ELR (cell line): ENCODE measurements around the gene DHODH.

Experiments
- DNase-seq: peaks from one replicate; pipeline ENCODE4 v3.0.0-alpha.2; 2015; ENCODE audit warnings: low read depth

The DHODH gene

GRCh38 chr16:72013888-72014581, 5.5 kb downstream of the DHODH start:
- DNase-seq: no peak

- no peak for DNase-seq
These were observed 6.1 kb downstream of the DHODH start for GRCh38 chr16:72014675-72015074.

GRCh38 chr16:72015124-72015523, 6.6 kb downstream of the DHODH start:
- DNase-seq: no peak

GRCh38 chr16:72018470-72018869, 9.9 kb downstream of the DHODH start:
- DNase-seq: no peak

GRCh38 chr16:72021043-72021442, 12.5 kb downstream of the DHODH start:
- no peak for DNase-seq

- no peak for DNase-seq
These were observed 13.6 kb downstream of the DHODH start for GRCh38 chr16:72022127-72022526.

- DNase-seq: no peak
These were observed 15.4 kb downstream of the DHODH start for GRCh38 chr16:72023962-72024361.

GRCh38 chr16:72024862-72025382, 16.4 kb downstream of the DHODH start:
- DNase-seq: no peak

- DNase-seq: no peak
These were observed 17.0 kb downstream of the DHODH start for GRCh38 chr16:72025404-72026114.

- no peak for DNase-seq
These were observed 19.3 kb downstream of the DHODH start for GRCh38 chr16:72027669-72028378.

- DNase-seq: no peak
These were observed 21.2 kb downstream of the DHODH start for GRCh38 chr16:72029567-72030271.

GRCh38 chr16:72033437-72033836, 24.9 kb downstream of the DHODH start:
- DNase-seq: no peak

GRCh38 chr16:72036098-72036497, 27.6 kb downstream of the DHODH start:
- no peak for DNase-seq

- no peak for DNase-seq
These were observed 33.7 kb downstream of the DHODH start for GRCh38 chr16:72042157-72042660.

- no peak for DNase-seq
These were observed 34.5 kb downstream of the DHODH start for GRCh38 chr16:72043058-72043457.

- DNase-seq: no peak
These were observed 35.0 kb downstream of the DHODH start for GRCh38 chr16:72043539-72043938.

- DNase-seq: no peak
These were observed 35.8 kb downstream of the DHODH start for GRCh38 chr16:72044296-72044695.

- DNase-seq: no peak
These were observed 36.3 kb downstream of the DHODH start for GRCh38 chr16:72044825-72045359.

- no peak for DNase-seq
These were observed 40.6 kb downstream of the DHODH start for GRCh38 chr16:72049110-72049509.

GRCh38 chr16:72050769-72051464, 42.4 kb downstream of the DHODH start:
- no peak for DNase-seq

GRCh38 chr16:72051818-72052217, 43.3 kb downstream of the DHODH start:
- no peak for DNase-seq
